Uterus (tissue), 4 donors: Measurements from ENCODE around the gene FAM210B. TPM values are rescaled to one million over a fixed set of nuclear protein-coding genes. Genes with fewer than 3 reads are reported as not detected.

Source experiments
- DNase-seq, 2 donors: peaks; one replicate each; pipeline ENCODE4 v3.0.0-alpha.2; 2019 to 2020
- H3K27ac ChIP-seq, 2 donors: fragments of 200-600 bp; sonication (generic); 1 replicate in 1 of 2; 2 replicates in 1 of 2; pipeline ENCODE4 v1.5.1; 2016 to 2018
- H3K27me3 ChIP-seq, 2 donors: fragments of 200-600 bp; sonication (generic); one replicate each; pipeline ENCODE4 v1.5.1; 2018 to 2019; ENCODE audit warnings: control low read depth in 1 of 2
- H3K36me3 ChIP-seq, 2 donors: fragments of 200-600 bp; sonication (generic); one replicate each; pipeline ENCODE4 v1.5.1; 2019; ENCODE audit warnings: control low read depth in 1 of 2
- H3K4me1 ChIP-seq, 2 donors: fragments of 200-600 bp; sonication (generic); one replicate each; pipeline ENCODE4 v1.5.1; 2018 to 2019; ENCODE audit warnings: control low read depth in 1 of 2
- H3K4me3 ChIP-seq, 2 donors: fragments of 200-600 bp; sonication (generic); 1 replicate in 1 of 2; 2 replicates in 1 of 2; pipeline ENCODE4 v1.5.1; 2018 to 2019; ENCODE audit warnings: mild to moderate bottlenecking in 1 of 2
- H3K9me3 ChIP-seq, 2 donors: fragments of 200-600 bp; sonication (generic); one replicate each; pipeline ENCODE4 v1.5.1; 2019; ENCODE audit warnings: control low read depth in 1 of 2
- CTCF ChIP-seq, 4 experiments: fragments of 200-600 bp in 2 of 4; fragments of 450-650 bp in 2 of 4; sonication (generic) in 2 of 4; IDR thresholded peaks; one replicate each; pipeline ENCODE4 v1.5.1; 2016 to 2019; ENCODE audit warnings: antibody characterized with exemption in 4 of 4, mild to moderate bottlenecking in 2 of 4, moderate library complexity in 1 of 4
- POLR2A ChIP-seq, 2 donors: fragments of 450-650 bp; IDR thresholded peaks; one replicate each; pipeline ENCODE4 v1.6.1; 2016; ENCODE audit warnings: antibody characterized with exemption in 2 of 2, mild to moderate bottlenecking in 1 of 2, moderate library complexity in 1 of 2
- intact Hi-C: fragments of 100-400 bp; cut with DNase I; formaldehyde crosslinking; loops from one replicate; pipeline ENCODE4 v1.15.1; 2023; ENCODE audit warnings: low total_unique reads
- total RNA-seq, 4 donors: library from RNA; depleted of rRNA in 3 of 4; stranded (reverse); fragments of >200 nt in 3 of 4; gene quantifications; one replicate each; pipeline versions ENCODE4 v1.1.0 to v1.2.4, GENCODE V29; 2014 to 2023
- donor health status: DM: yes; HTN: yes; CAD: no.

The FAM210B gene
- total RNA-seq, 4 donors from 2014 or later, result 28.2 to 46.5 (median 37.4) TPM

GRCh38 chr20:56414842-56415765 lies 56.3 kb downstream of the FAM210B start:
- no peak for TF ChIP-seq CTCF (IDR thresholded peaks at IDR 0.05)
- no peak for TF ChIP-seq POLR2A (IDR thresholded peaks at IDR 0.05)
- intact Hi-C loops, result no loop called here

GRCh38 chr20:56417402-56417801 lies 58.6 kb downstream of the FAM210B start:
- H3K4me3 ChIP-seq, result no peak overlapping the region

More at GRCh38 chr20:56414842-56415765, 56.3 kb downstream of the FAM210B start:
- no peaks in the 10 kb centered on the region for H3K36me3 ChIP-seq
- H3K4me3 ChIP-seq, result no peak overlapping the region
- no peaks in the 10 kb centered on the region for H3K4me1 ChIP-seq
- H3K27ac ChIP-seq, result no peak overlapping the region
- no peaks in the 10 kb centered on the region for H3K9me3 ChIP-seq
- no peak for DNase-seq
- no peaks in the 10 kb centered on the region for H3K27me3 ChIP-seq

GRCh38 chr20:56417911-56418310 lies 59.1 kb downstream of the FAM210B start:
- TF ChIP-seq CTCF (IDR thresholded peaks at IDR 0.05) (no peak), POLR2A (IDR thresholded peaks at IDR 0.05) (no peak)
- Histone ChIP-seq H3K4me3 (no peak overlapping the region), H3K27me3 (no peaks in the 10 kb centered on the region), H3K27ac (peak overlapping the region in 1 of 2 donors; percentile 57), H3K4me1 (no peaks in the 10 kb centered on the region), H3K36me3 (no peaks in the 10 kb centered on the region), H3K9me3 (no peaks in the 10 kb centered on the region)
- intact Hi-C loops, result no loop called here
- DNase-seq, result no peak

More at GRCh38 chr20:56417402-56417801, 58.6 kb downstream of the FAM210B start:
- intact Hi-C loops, result no loop called here
- DNase-seq, result no peak
- H3K27me3 ChIP-seq, result no peaks in the 10 kb centered on the region
- no peaks in the 10 kb centered on the region for H3K4me1 ChIP-seq
- H3K27ac ChIP-seq, result no peak overlapping the region
- TF ChIP-seq CTCF (IDR thresholded peaks at IDR 0.05) (no peak), POLR2A (IDR thresholded peaks at IDR 0.05) (no peak)
- no peaks in the 10 kb centered on the region for H3K36me3 ChIP-seq
- no peaks in the 10 kb centered on the region for H3K9me3 ChIP-seq

Other genes with a start within 250 kb of the FAM210B start
- gene MC3R, start 110.2 kb upstream of the FAM210B start, total RNA-seq, result not detected
- 10 to 100 TPM in 1 of 4 donors, 1 to 10 TPM in 2, not detected in 1; 1.9 to 17.4 (median 9.7) TPM for gene AURKA, start 33.2 kb downstream of the FAM210B start, total RNA-seq
- 10 to 100 TPM; 20.9 to 44.0 (median 29.9) TPM for gene CSTF1, start 33.7 kb downstream of the FAM210B start, total RNA-seq
- 1 to 10 TPM in 2 of 4 donors, under 1 TPM in 2; 0.62 to 9.1 (median 3.7) TPM for gene CASS4, start 53.3 kb downstream of the FAM210B start, total RNA-seq
- 10 to 100 TPM; 27.4 to 86.6 (median 69.6) TPM for gene RTF2, start 109.7 kb downstream of the FAM210B start, total RNA-seq
- gene FAM209A, start 165.8 kb downstream of the FAM210B start, total RNA-seq, result under 1 TPM in 1 of 4 donors, not detected in 3; 0.76 TPM
- under 1 TPM in 1 of 4 donors, not detected in 3; 0.79 TPM for gene FAM209B, start 174.3 kb downstream of the FAM210B start, total RNA-seq